GM23338 (cell line): Measurements from ENCODE around the gene MYO15B. TPM values are rescaled to one million over a fixed set of nuclear protein-coding genes. Genes with fewer than 3 reads are reported as not detected.

Experiments
- ATAC-seq: fragments of 200-7000 bp; cut with Tn5 transposase; 3 replicates; pipeline ENCODE4 v1.9.1; 2020
- DNase-seq: peaks from one replicate; pipeline ENCODE4 v3.0.0-alpha.2; 2015; ENCODE audit warnings: low spot score
- H2AFZ ChIP-seq: fragments of 200-600 bp; sonication (generic); 2 replicates; pipeline ENCODE4 v1.8.0; 2016; ENCODE audit warnings: antibody characterized with exemption, mild to moderate bottlenecking, moderate library complexity
- H3F3A ChIP-seq: fragments of 200-600 bp; sonication (generic); replicated peaks from 2 replicates; pipeline ENCODE4 v1.8.0; 2017; ENCODE audit warnings: antibody characterized with exemption, mixed run types, low read depth
- H3K27ac ChIP-seq: fragments of 200-600 bp; sonication (generic); 2 replicates; pipeline ENCODE4 v1.6.1; 2016; ENCODE audit warnings: low read depth
- H3K27me3 ChIP-seq: fragments of 200-600 bp; sonication (generic); 2 replicates; pipeline ENCODE4 v1.8.0; 2016; ENCODE audit warnings: mild to moderate bottlenecking, mixed run types, moderate library complexity; ENCODE audit not compliant: insufficient read depth
- H3K36me3 ChIP-seq: fragments of 200-600 bp; sonication (generic); 2 replicates; pipeline ENCODE4 v1.8.0; 2016; ENCODE audit warnings: mild to moderate bottlenecking; ENCODE audit not compliant: insufficient read depth
- H3K4me1 ChIP-seq: fragments of 200-600 bp; sonication (generic); 2 replicates; pipeline ENCODE4 v1.8.0; 2016; ENCODE audit warnings: mild to moderate bottlenecking, moderate library complexity; ENCODE audit not compliant: insufficient read depth
- H3K4me2 ChIP-seq: fragments of 200-600 bp; sonication (generic); 2 replicates; pipeline ENCODE4 v1.7.1; 2017; ENCODE audit warnings: mixed run types
- H3K4me3 ChIP-seq: fragments of 200-600 bp; sonication (generic); 2 replicates; pipeline ENCODE4 v1.6.1; 2016; ENCODE audit warnings: mixed run types
- H3K79me2 ChIP-seq: fragments of 200-600 bp; sonication (generic); replicated peaks from 2 replicates; pipeline ENCODE4 v1.8.0; 2017; ENCODE audit warnings: mild to moderate bottlenecking; ENCODE audit not compliant: insufficient read depth
- H3K9me2 ChIP-seq: fragments of 200-600 bp; sonication (generic); 2 replicates; pipeline ENCODE4 v1.8.0; 2017; ENCODE audit not compliant: insufficient read depth
- H4K20me1 ChIP-seq: fragments of 200-600 bp; sonication (generic); replicated peaks from 2 replicates; pipeline ENCODE4 v1.8.0; 2017; ENCODE audit warnings: mild to moderate bottlenecking; ENCODE audit not compliant: insufficient read depth
- H3K27ac Mint-ChIP-seq: 2 replicates; pipeline ENCODE4 v1.8.0; 2020; ENCODE audit warnings: inconsistent platforms, mild to moderate bottlenecking, moderate library complexity, mixed read lengths
- H3K27me3 Mint-ChIP-seq: 3 replicates; pipeline ENCODE4 v1.8.0; 2022; ENCODE audit warnings: low read depth, mild to moderate bottlenecking, moderate library complexity, mixed read lengths, inconsistent platforms; ENCODE audit not compliant: insufficient read depth, poor library complexity
- H3K36me3 Mint-ChIP-seq: 3 replicates; pipeline ENCODE4 v1.8.0; 2021; ENCODE audit warnings: low read depth, mild to moderate bottlenecking, inconsistent platforms, moderate library complexity, mixed read lengths
- H3K4me1 Mint-ChIP-seq: 3 replicates; pipeline ENCODE4 v1.8.0; 2020; ENCODE audit warnings: mild to moderate bottlenecking, inconsistent platforms, mixed read lengths
- H3K4me3 Mint-ChIP-seq: 3 replicates; pipeline ENCODE4 v1.8.0; 2021; ENCODE audit warnings: moderate library complexity, mild to moderate bottlenecking, inconsistent platforms, mixed read lengths
- H3K9me3 Mint-ChIP-seq: 3 replicates; pipeline ENCODE4 v1.8.0; 2020; ENCODE audit warnings: moderate library complexity, mild to moderate bottlenecking, inconsistent platforms, mixed read lengths
- CREB1 ChIP-seq: fragments of 250-450 bp; sonication (Bioruptor Pico); IDR thresholded peaks from 2 replicates; pipeline ENCODE4 v1.5.0; 2020; ENCODE audit warnings: low read depth, mild to moderate bottlenecking, moderate library complexity
- EZH2 ChIP-seq: fragments of 200-600 bp; sonication (generic); IDR thresholded peaks from one replicate; pipeline ENCODE4 v1.8.0; 2017; ENCODE audit warnings: antibody characterized with exemption, mild to moderate bottlenecking, low read depth; ENCODE audit not compliant: unreplicated experiment
- JUNB ChIP-seq: IDR thresholded peaks from one replicate; pipeline ENCODE4 v1.6.1; 2016; ENCODE audit warnings: antibody characterized with exemption; ENCODE audit not compliant: unreplicated experiment
- NANOG ChIP-seq: IDR thresholded peaks from 2 replicates; pipeline ENCODE4 v1.6.1; 2016; ENCODE audit warnings: antibody characterized with exemption, borderline replicate concordance
- POLR2AphosphoS5 ChIP-seq: IDR thresholded peaks from 2 replicates; pipeline ENCODE4 v1.6.1; 2016; ENCODE audit warnings: antibody characterized with exemption, low read depth
- ZNF331 ChIP-seq: fragments of 250-450 bp; sonication (Bioruptor Pico); IDR thresholded peaks from 2 replicates; pipeline ENCODE4 v1.5.0; 2020; ENCODE audit warnings: low read depth, mild to moderate bottlenecking, moderate library complexity
- ZNF462 ChIP-seq: fragments of 250-450 bp; sonication (Bioruptor Pico); IDR thresholded peaks from 2 replicates; pipeline ENCODE4 v1.5.0; 2020; ENCODE audit warnings: mild to moderate bottlenecking, moderate library complexity
- polyA plus RNA-seq: library from polyadenylated mRNA; unstranded; fragments of >200 nt; fragmentation: Nextera tagmentation; extraction: Ambion mirVana; gene quantifications from 2 replicates; pipeline ENCODE4 v1.2.1, GENCODE V29; 2016
- total RNA-seq: library from RNA; depleted of rRNA; stranded (reverse); fragments of >200 nt; shearing (Covaris generic); gene quantifications from 2 replicates; pipeline ENCODE4 v1.2.3, GENCODE V29; 2014
- TF ChIP-seq, protein P1 (sequence below): IDR thresholded peaks from 2 replicates; pipeline ENCODE4 v1.6.1; 2016; ENCODE audit warnings: antibody characterized with exemption
- TF ChIP-seq, protein P2 (sequence below), 2 experiments: fragments of 200-600 bp in 1 of 2; sonication (generic) in 1 of 2; conservative IDR thresholded peaks; 2 replicates each; pipeline versions ENCODE4 v1.5.1 to v1.6.1; 2016 to 2017; ENCODE audit warnings: antibody characterized with exemption in 2 of 2, low read depth in 2 of 2, mild to moderate bottlenecking in 2 of 2, moderate library complexity in 1 of 2

MYO15B gene
- total and polyA plus RNA-seq, 2 experiments from 2014 or later, result 6.6 to 12.4 TPM

DNA sequence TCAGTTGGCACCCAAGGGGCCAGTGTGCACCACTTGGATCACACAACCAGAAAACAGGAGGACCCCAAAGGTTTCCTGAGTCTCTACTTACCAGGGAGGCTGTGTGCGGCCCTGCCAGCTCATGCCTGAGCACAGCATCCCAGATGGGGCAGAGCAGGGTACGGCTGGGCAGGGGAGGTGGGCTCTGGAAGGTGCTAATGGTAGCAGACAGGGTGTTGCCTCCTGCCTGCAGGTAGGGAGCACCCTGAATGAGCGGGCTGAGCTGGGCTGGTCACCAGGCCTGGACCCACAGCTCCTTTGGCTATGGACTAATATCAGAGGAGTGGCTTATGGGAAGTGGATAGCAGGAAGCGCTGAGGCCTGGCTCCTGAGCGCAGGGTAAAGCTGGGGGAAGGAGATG, 64.7 kb downstream of the MYO15B start:
- H3K4me1 ChIP-seq, result no peaks in the 10 kb centered on the region; the same call in 1 of the 2 replicates
- H3K27me3 ChIP-seq, result no peaks in the 10 kb centered on the region
- no peak overlapping the region for H3K4me2 ChIP-seq
- no peaks in the 10 kb centered on the region for H3K79me2 ChIP-seq
- ATAC-seq (no peak), DNase-seq (no peak)
- no peaks in the 10 kb centered on the region; the same call in 1 of the 2 replicates for H3K36me3 ChIP-seq
- H3K4me3 ChIP-seq, result no peak overlapping the region
- no peak overlapping the region for H3K27ac ChIP-seq
- 0 out of 2 replicates have a peak, but pooled peaks cover 3% of the 10 kb centered on the region for H3F3A ChIP-seq
- H4K20me1 ChIP-seq, result no peaks in the 10 kb centered on the region
- H2AFZ ChIP-seq, result no peak overlapping the region
- no peaks in the 10 kb centered on the region for H3K9me2 ChIP-seq
- no peaks in the 10 kb centered on the region for H3K27me3 Mint-ChIP-seq
- TF ChIP-seq ZNF331 (CRISPR knock-in tag) (no peak), CREB1 (CRISPR knock-in tag) (no peak), JUNB (no peak), NANOG (no peak), ZNF462 (CRISPR knock-in tag) (no peak), EZH2 (no peak), POLR2AphosphoS5 (no peak)
- TF ChIP-seq, protein P1, sequence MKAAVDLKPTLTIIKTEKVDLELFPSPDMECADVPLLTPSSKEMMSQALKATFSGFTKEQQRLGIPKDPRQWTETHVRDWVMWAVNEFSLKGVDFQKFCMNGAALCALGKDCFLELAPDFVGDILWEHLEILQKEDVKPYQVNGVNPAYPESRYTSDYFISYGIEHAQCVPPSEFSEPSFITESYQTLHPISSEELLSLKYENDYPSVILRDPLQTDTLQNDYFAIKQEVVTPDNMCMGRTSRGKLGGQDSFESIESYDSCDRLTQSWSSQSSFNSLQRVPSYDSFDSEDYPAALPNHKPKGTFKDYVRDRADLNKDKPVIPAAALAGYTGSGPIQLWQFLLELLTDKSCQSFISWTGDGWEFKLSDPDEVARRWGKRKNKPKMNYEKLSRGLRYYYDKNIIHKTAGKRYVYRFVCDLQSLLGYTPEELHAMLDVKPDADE, result no peak
- TF ChIP-seq, protein P2, sequence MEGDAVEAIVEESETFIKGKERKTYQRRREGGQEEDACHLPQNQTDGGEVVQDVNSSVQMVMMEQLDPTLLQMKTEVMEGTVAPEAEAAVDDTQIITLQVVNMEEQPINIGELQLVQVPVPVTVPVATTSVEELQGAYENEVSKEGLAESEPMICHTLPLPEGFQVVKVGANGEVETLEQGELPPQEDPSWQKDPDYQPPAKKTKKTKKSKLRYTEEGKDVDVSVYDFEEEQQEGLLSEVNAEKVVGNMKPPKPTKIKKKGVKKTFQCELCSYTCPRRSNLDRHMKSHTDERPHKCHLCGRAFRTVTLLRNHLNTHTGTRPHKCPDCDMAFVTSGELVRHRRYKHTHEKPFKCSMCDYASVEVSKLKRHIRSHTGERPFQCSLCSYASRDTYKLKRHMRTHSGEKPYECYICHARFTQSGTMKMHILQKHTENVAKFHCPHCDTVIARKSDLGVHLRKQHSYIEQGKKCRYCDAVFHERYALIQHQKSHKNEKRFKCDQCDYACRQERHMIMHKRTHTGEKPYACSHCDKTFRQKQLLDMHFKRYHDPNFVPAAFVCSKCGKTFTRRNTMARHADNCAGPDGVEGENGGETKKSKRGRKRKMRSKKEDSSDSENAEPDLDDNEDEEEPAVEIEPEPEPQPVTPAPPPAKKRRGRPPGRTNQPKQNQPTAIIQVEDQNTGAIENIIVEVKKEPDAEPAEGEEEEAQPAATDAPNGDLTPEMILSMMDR (conservative IDR thresholded peaks at IDR 0.05; ENCODE audit: low read depth in 2 of 2), result no peak
- peaks cover 47% of the 10 kb centered on the region for H3K36me3 Mint-ChIP-seq
- no peak overlapping the region for H3K4me3 Mint-ChIP-seq
- H3K27ac Mint-ChIP-seq, result no peak overlapping the region
- no peaks in the 10 kb centered on the region for H3K9me3 Mint-ChIP-seq
- H3K4me1 Mint-ChIP-seq, result no peaks in the 10 kb centered on the region; the same call in 2 of the 3 replicates
